K562 (cell line): ENCODE data around the gene MED15. TPM values are rescaled to one million over a fixed set of nuclear protein-coding genes. Genes with fewer than 3 reads are reported as not detected.

Experiments used
- GTF3C2 ChIP-seq: IDR thresholded peaks from 3 replicates; pipeline ENCODE4 v1.6.1; 2011; ENCODE audit warnings: borderline replicate concordance, mild to moderate bottlenecking, moderate library complexity; ENCODE audit not compliant: insufficient read length; ENCODE audit errors: extremely low read depth
- HMBOX1 ChIP-seq: sonication (generic); IDR thresholded peaks from 2 replicates; pipeline ENCODE4 v1.6.1; 2016
- HNRNPLL ChIP-seq: fragments of 200-400 bp; formaldehyde crosslinking; IDR thresholded peaks from 2 replicates; pipeline ENCODE4 v1.6.1; 2017; ENCODE audit warnings: low read length, low read depth, mild to moderate bottlenecking; ENCODE audit not compliant: poor library complexity, severe bottlenecking
- IRF9 ChIP-seq: fragments of 450-650 bp; IDR thresholded peaks from 2 replicates; pipeline ENCODE4 v1.6.1; 2016; ENCODE audit warnings: missing biosample characterization, missing genetic modification characterization
- MBD1 ChIP-seq: fragments of 250-450 bp; sonication (Bioruptor Pico); IDR thresholded peaks from 2 replicates; pipeline ENCODE4 v1.8.0; 2022; ENCODE audit warnings: inconsistent platforms
- MCM3 ChIP-seq: fragments of 450-650 bp; IDR thresholded peaks from 2 replicates; pipeline ENCODE4 v1.6.1; 2016
- MIER1 ChIP-seq: fragments of 450-650 bp; IDR thresholded peaks from 2 replicates; pipeline ENCODE4 v1.6.1; 2016; ENCODE audit warnings: antibody characterized with exemption, mild to moderate bottlenecking, low read depth
- NFRKB ChIP-seq: fragments of 450-650 bp; IDR thresholded peaks from 2 replicates; pipeline ENCODE4 v1.6.1; 2016; ENCODE audit warnings: low read depth
- POLR3A ChIP-seq: IDR thresholded peaks from 2 replicates; pipeline ENCODE4 v1.6.1; 2011; ENCODE audit warnings: borderline replicate concordance, mild to moderate bottlenecking, moderate library complexity; ENCODE audit not compliant: insufficient read length, insufficient read depth; ENCODE audit errors: extremely low read depth
- TCF3 ChIP-seq: sonication (generic); formaldehyde crosslinking; IDR thresholded peaks from 2 replicates; pipeline ENCODE4 v1.4.0; 2020; ENCODE audit warnings: mild to moderate bottlenecking, missing genetic modification reagents
- U2AF1 ChIP-seq: fragments of 200-400 bp; formaldehyde crosslinking; optimal IDR thresholded peaks from 2 replicates; pipeline ENCODE3; 2017; ENCODE audit warnings: mild to moderate bottlenecking, low read depth, low read length, moderate library complexity
- ZNF324 ChIP-seq: fragments of 250-450 bp; sonication (Bioruptor Pico); IDR thresholded peaks from 2 replicates; pipeline ENCODE4 v1.4.0; 2020; ENCODE audit warnings: mild to moderate bottlenecking
- ZNF398 ChIP-seq: fragments of 250-450 bp; sonication (Bioruptor Pico); IDR thresholded peaks from 2 replicates; pipeline ENCODE4 v1.8.0; 2021; ENCODE audit warnings: moderate library complexity, mild to moderate bottlenecking, inconsistent platforms
- polyA plus RNA-seq, 8 experiments: library from polyadenylated mRNA; depleted of rRNA in 4 of 8; stranded (reverse) in 5 of 8; unstranded in 3 of 8; fragments of >200 nt; fragmentation: Nextera tagmentation in 2 of 8; fragmentation: Illumina TruSeq in 1 of 8; extraction: Ambion mirVana in 2 of 8; extraction: Trizol in 1 of 8; gene quantifications; 2 replicates each; pipeline versions ENCODE4 v1.2.1 to v1.2.3, GENCODE V29; 2011 to 2014; ENCODE audit warnings: inconsistent platforms in 1 of 8, missing spikeins in 1 of 8
- total RNA-seq, 7 experiments: library from RNA; depleted of rRNA in 6 of 7; stranded (reverse); fragments of >200 nt in 6 of 7; fragmentation: Illumina TruSeq in 2 of 7; extraction: Trizol in 2 of 7; gene quantifications; 2 replicates each; pipeline versions ENCODE4 v1.2.1 to v1.2.3, GENCODE V29; 2011 to 2021; ENCODE audit warnings: low replicate concordance in 1 of 7
- TF ChIP-seq, protein P1 (sequence below): fragments of 450-650 bp; formaldehyde crosslinking; IDR thresholded peaks from 2 replicates; pipeline ENCODE4 v1.4.0; 2020; ENCODE audit warnings: mild to moderate bottlenecking, moderate library complexity
- TF ChIP-seq, protein P2 (sequence below), 2 experiments: fragments of 450-650 bp; IDR thresholded peaks; 2 replicates each; pipeline ENCODE4 v1.6.1; 2016

Gene MED15
- total and polyA plus RNA-seq, 9 of the 15 experiments (the other 6 are each of a cell fraction or from before 2014, with no cell fraction given), result 4.0 to 271 (median 60.1) TPM

- TF ChIP-seq NFRKB (no peak), MIER1 (no peak), IRF9 (tag) (no peak), U2AF1 (no peak), HNRNPLL (no peak), TCF3 (peak; percentile 30; the same call in 1 of the 2 replicates), MCM3 (no peak), MBD1 (CRISPR knock-in tag) (no peak), POLR3A (no peak), GTF3C2 (no peak), ZNF398 (CRISPR knock-in tag) (no peak), HMBOX1 (no peak), ZNF324 (CRISPR knock-in tag) (no peak)
- TF ChIP-seq, protein P1, sequence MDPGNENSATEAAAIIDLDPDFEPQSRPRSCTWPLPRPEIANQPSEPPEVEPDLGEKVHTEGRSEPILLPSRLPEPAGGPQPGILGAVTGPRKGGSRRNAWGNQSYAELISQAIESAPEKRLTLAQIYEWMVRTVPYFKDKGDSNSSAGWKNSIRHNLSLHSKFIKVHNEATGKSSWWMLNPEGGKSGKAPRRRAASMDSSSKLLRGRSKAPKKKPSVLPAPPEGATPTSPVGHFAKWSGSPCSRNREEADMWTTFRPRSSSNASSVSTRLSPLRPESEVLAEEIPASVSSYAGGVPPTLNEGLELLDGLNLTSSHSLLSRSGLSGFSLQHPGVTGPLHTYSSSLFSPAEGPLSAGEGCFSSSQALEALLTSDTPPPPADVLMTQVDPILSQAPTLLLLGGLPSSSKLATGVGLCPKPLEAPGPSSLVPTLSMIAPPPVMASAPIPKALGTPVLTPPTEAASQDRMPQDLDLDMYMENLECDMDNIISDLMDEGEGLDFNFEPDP (CRISPR knock-in tag), result no peak
- TF ChIP-seq, protein P2, sequence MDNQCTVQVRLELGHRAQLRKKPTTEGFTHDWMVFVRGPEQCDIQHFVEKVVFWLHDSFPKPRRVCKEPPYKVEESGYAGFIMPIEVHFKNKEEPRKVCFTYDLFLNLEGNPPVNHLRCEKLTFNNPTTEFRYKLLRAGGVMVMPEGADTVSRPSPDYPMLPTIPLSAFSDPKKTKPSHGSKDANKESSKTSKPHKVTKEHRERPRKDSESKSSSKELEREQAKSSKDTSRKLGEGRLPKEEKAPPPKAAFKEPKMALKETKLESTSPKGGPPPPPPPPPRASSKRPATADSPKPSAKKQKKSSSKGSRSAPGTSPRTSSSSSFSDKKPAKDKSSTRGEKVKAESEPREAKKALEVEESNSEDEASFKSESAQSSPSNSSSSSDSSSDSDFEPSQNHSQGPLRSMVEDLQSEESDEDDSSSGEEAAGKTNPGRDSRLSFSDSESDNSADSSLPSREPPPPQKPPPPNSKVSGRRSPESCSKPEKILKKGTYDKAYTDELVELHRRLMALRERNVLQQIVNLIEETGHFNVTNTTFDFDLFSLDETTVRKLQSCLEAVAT (IDR thresholded peaks at IDR 0.05), result no peak
These were observed 19.4 kb downstream of the MED15 start (continued) for GRCh38 chr22:20526628-20527355.
